Activated CD8-positive, alpha-beta T cell treated with anti-CD3 and anti-CD28 coated beads, Interleukin-2, amount 10 ng/mL, durations not matched to agents 7 days and 5 days (primary cell): ENCODE results near the gene HOXB7. TPM values are rescaled to one million over a fixed set of nuclear protein-coding genes. Genes with fewer than 3 reads are reported as not detected.

ENCODE experiments used
- ATAC-seq: fragments of 150-1000 bp; cut with Tn5 transposase; one replicate; pipeline ENCODE4 v1.10.0; 2021; ENCODE audit warnings: moderate library complexity
- CTCF ChIA-PET: fragments of 350-600 bp; sonication (Branson Sonifier 250); formaldehyde crosslinking; loops from one replicate; lab custom pipeline; 2021; ENCODE audit warnings: antibody characterized with exemption; lab: Charles Lee
- POLR2A ChIA-PET: fragments of 350-600 bp; sonication (Branson Sonifier 250); formaldehyde crosslinking; loops from one replicate; lab custom pipeline; 2021; ENCODE audit warnings: antibody characterized with exemption; lab: Charles Lee
- DNase-seq: peaks from one replicate; pipeline ENCODE4 v3.0.0-alpha.2; 2020
- H3K27ac Mint-ChIP-seq: one replicate; pipeline ENCODE4 v1.8.0; 2021; ENCODE audit warnings: mild to moderate bottlenecking, mixed read lengths
- H3K27me3 Mint-ChIP-seq: one replicate; pipeline ENCODE4 v1.8.0; 2021; ENCODE audit warnings: low read depth, mixed read lengths
- H3K36me3 Mint-ChIP-seq: one replicate; pipeline ENCODE4 v1.8.0; 2021; ENCODE audit warnings: low read depth, mixed read lengths
- H3K4me1 Mint-ChIP-seq: one replicate; pipeline ENCODE4 v1.8.0; 2021; ENCODE audit warnings: low read depth, mixed read lengths
- H3K4me3 Mint-ChIP-seq: one replicate; pipeline ENCODE4 v1.8.0; 2021; ENCODE audit warnings: mild to moderate bottlenecking, mixed read lengths
- H3K9me3 Mint-ChIP-seq: one replicate; pipeline ENCODE4 v1.8.0; 2022; ENCODE audit warnings: mixed read lengths; ENCODE audit not compliant: insufficient read depth
- total RNA-seq, 2 experiments: library from RNA; stranded (reverse); gene quantifications; one replicate each; pipeline ENCODE4 v1.2.3, GENCODE V29; 2021

Gene HOXB7
- total RNA-seq, 2 experiments from 2014 or later: 0.87 to 0.91 TPM

- H3K4me1 Mint-ChIP-seq: peaks cover 51% of the 10 kb centered on the region
- no peak overlapping the region for H3K4me3 Mint-ChIP-seq
- ATAC-seq (no peak), DNase-seq (no peak)
- no peak overlapping the region for H3K27ac Mint-ChIP-seq
- H3K9me3 Mint-ChIP-seq: no peaks in the 10 kb centered on the region
- peaks cover 70% of the 10 kb centered on the region for H3K27me3 Mint-ChIP-seq
- POLR2A ChIA-PET: interaction anchor here (1.1 kb wide), 1 partner anchor 43 kb away, joined by 3 read pairs; no protein-coding TSS in a partner anchor
- CTCF ChIA-PET: interaction anchor here (1.0 to 4.1 kb wide), 9 partner anchors 9 to 509 kb away, joined by 4 to 25 read pairs (median 6); no protein-coding TSS in a partner anchor
- H3K36me3 Mint-ChIP-seq: no peaks in the 10 kb centered on the region
Observed at GRCh38 chr17:48589060-48589830, 21.6 kb downstream of the HOXB7 start.

- H3K36me3 Mint-ChIP-seq: no peaks in the 10 kb centered on the region
- H3K27me3 Mint-ChIP-seq: peaks cover 75% of the 10 kb centered on the region
- no peak overlapping the region for H3K27ac Mint-ChIP-seq
- ATAC-seq (no peak), DNase-seq (no peak)
- POLR2A ChIA-PET: interaction anchor here (0.7 to 1.2 kb wide), 3 partner anchors 44 to 135 kb away, joined by 3 read pairs; no protein-coding TSS in a partner anchor
- H3K4me3 Mint-ChIP-seq: no peak overlapping the region
- CTCF ChIA-PET: interaction anchor here (0.7 to 4.1 kb wide), 15 partner anchors 10 to 508 kb away, joined by 3 to 25 read pairs (median 4); no protein-coding TSS in a partner anchor
- peaks cover 48% of the 10 kb centered on the region for H3K4me1 Mint-ChIP-seq
- H3K9me3 Mint-ChIP-seq: no peaks in the 10 kb centered on the region
Observed at GRCh38 chr17:48588528-48588927, 22.3 kb downstream of the HOXB7 start.

- no peak for ATAC-seq
- CTCF ChIA-PET: interaction anchor here (0.7 to 4.1 kb wide), 19 partner anchors 11 to 508 kb away, joined by 3 to 25 read pairs (median 4); no protein-coding TSS in a partner anchor
- H3K27me3 Mint-ChIP-seq: peaks cover 76% of the 10 kb centered on the region
- no peaks in the 10 kb centered on the region for H3K36me3 Mint-ChIP-seq
- H3K27ac Mint-ChIP-seq: no peak overlapping the region
- H3K4me1 Mint-ChIP-seq: peaks cover 45% of the 10 kb centered on the region
- POLR2A ChIA-PET: interaction anchor here (0.7 to 1.2 kb wide), 5 partner anchors 44 to 481 kb away, joined by 3 read pairs; partner anchors contain the start of gene SNX11
- DNase-seq: no peak
- H3K9me3 Mint-ChIP-seq: no peaks in the 10 kb centered on the region
- H3K4me3 Mint-ChIP-seq: no peak overlapping the region
Observed at GRCh38 chr17:48588074-48588415, 22.8 kb downstream of the HOXB7 start.

GRCh38 chr17:48587276-48588073 lies 23.3 kb downstream of the HOXB7 start:
- Mint-ChIP-seq H3K9me3 (no peaks in the 10 kb centered on the region), H3K4me1 (peaks cover 45% of the 10 kb centered on the region), H3K27ac (no peak overlapping the region), H3K27me3 (peaks cover 77% of the 10 kb centered on the region), H3K36me3 (peaks cover 2% of the 10 kb centered on the region), H3K4me3 (no peak overlapping the region)
- ChIA-PET POLR2A (interaction anchor here (0.7 to 1.2 kb wide), 4 partner anchors 49 to 480 kb away, joined by 3 read pairs; partner anchors contain the start of gene SNX11), CTCF (interaction anchor here (0.7 to 4.1 kb wide), 18 partner anchors 11 to 562 kb away, joined by 3 to 25 read pairs (median 4); partner anchors contain the start of gene HOXB8)
- DNase-seq (no peak), ATAC-seq (no peak)

GRCh38 chr17:48586355-48587258 lies 24.2 kb downstream of the HOXB7 start:
- Mint-ChIP-seq H3K36me3 (peaks cover 3% of the 10 kb centered on the region), H3K4me1 (peaks cover 51% of the 10 kb centered on the region), H3K27me3 (peaks cover 77% of the 10 kb centered on the region), H3K27ac (no peak overlapping the region), H3K9me3 (no peaks in the 10 kb centered on the region), H3K4me3 (peak overlapping the region; percentile 86)
- ChIA-PET CTCF (interaction anchor here (0.7 to 4.1 kb wide), 11 partner anchors 15 to 561 kb away, joined by 3 to 25 read pairs (median 5); partner anchors contain the start of gene HOXB8), POLR2A (interaction anchor here (1.2 kb wide), 1 partner anchor 50 kb away, joined by 3 read pairs; no protein-coding TSS in a partner anchor)
- DNase-seq (peak; percentile 49), ATAC-seq (peak; percentile 27)

GRCh38 chr17:48584223-48584741 lies 26.5 kb downstream of the HOXB7 start:
- ATAC-seq (no peak), DNase-seq (no peak)
- ChIA-PET POLR2A (no interaction called here), CTCF (interaction anchor here (0.9 to 2.6 kb wide), 6 partner anchors 9 to 276 kb away, joined by 3 to 17 read pairs (median 5); partner anchors contain the start of gene HOXB5)
- Mint-ChIP-seq H3K4me1 (peaks cover 63% of the 10 kb centered on the region), H3K36me3 (peaks cover 3% of the 10 kb centered on the region), H3K9me3 (no peaks in the 10 kb centered on the region), H3K27ac (no peak overlapping the region), H3K4me3 (no peak overlapping the region), H3K27me3 (peaks cover 79% of the 10 kb centered on the region)

- ChIA-PET CTCF (interaction anchor here (0.9 to 2.6 kb wide), 10 partner anchors 10 to 275 kb away, joined by 3 to 17 read pairs (median 4); partner anchors contain the start of gene HOXB5), POLR2A (no interaction called here)
- Mint-ChIP-seq H3K27ac (no peak overlapping the region), H3K36me3 (peaks cover 3% of the 10 kb centered on the region), H3K4me1 (peaks cover 68% of the 10 kb centered on the region), H3K27me3 (peaks cover 79% of the 10 kb centered on the region), H3K4me3 (no peak overlapping the region), H3K9me3 (no peaks in the 10 kb centered on the region)
- DNase-seq (no peak), ATAC-seq (no peak)
Observed at GRCh38 chr17:48583708-48584222, 27.1 kb downstream of the HOXB7 start.

GRCh38 chr17:48582750-48583069 lies 28.1 kb downstream of the HOXB7 start:
- H3K27me3 Mint-ChIP-seq: peaks cover 70% of the 10 kb centered on the region
- no peak overlapping the region for H3K27ac Mint-ChIP-seq
- POLR2A ChIA-PET: no interaction called here
- peaks cover 3% of the 10 kb centered on the region for H3K36me3 Mint-ChIP-seq
- CTCF ChIA-PET: interaction anchor here (0.7 to 2.6 kb wide), 11 partner anchors 11 to 557 kb away, joined by 3 to 17 read pairs (median 3); partner anchors contain the start of gene HOXB5
- no peaks in the 10 kb centered on the region for H3K9me3 Mint-ChIP-seq
- ATAC-seq (no peak), DNase-seq (no peak)
- peak overlapping the region; percentile 63 for H3K4me3 Mint-ChIP-seq
- peaks cover 69% of the 10 kb centered on the region for H3K4me1 Mint-ChIP-seq

GRCh38 chr17:48579760-48580554 lies 30.9 kb downstream of the HOXB7 start:
- POLR2A ChIA-PET: no interaction called here
- Mint-ChIP-seq H3K4me3 (peak overlapping the region; percentile 90), H3K27me3 (peaks cover 51% of the 10 kb centered on the region), H3K4me1 (peaks cover 63% of the 10 kb centered on the region), H3K27ac (no peak overlapping the region), H3K9me3 (no peaks in the 10 kb centered on the region), H3K36me3 (peaks cover 10% of the 10 kb centered on the region)
- CTCF ChIA-PET: interaction anchor here (1.0 to 1.4 kb wide), 2 partner anchors 13 to 88 kb away, joined by 6 read pairs; no protein-coding TSS in a partner anchor
- ATAC-seq: no peak
- no peak for DNase-seq

- ATAC-seq: no peak
- ChIA-PET CTCF (interaction anchor here (0.8 to 1.4 kb wide), 4 partner anchors 14 to 243 kb away, joined by 3 to 6 read pairs (median 4); no protein-coding TSS in a partner anchor), POLR2A (no interaction called here)
- Mint-ChIP-seq H3K27me3 (peaks cover 51% of the 10 kb centered on the region), H3K27ac (no peak overlapping the region), H3K4me3 (peak overlapping the region; percentile 90), H3K9me3 (no peaks in the 10 kb centered on the region), H3K4me1 (peaks cover 61% of the 10 kb centered on the region), H3K36me3 (peaks cover 10% of the 10 kb centered on the region)
- no peak for DNase-seq
Observed at GRCh38 chr17:48579471-48579759, 31.4 kb downstream of the HOXB7 start.
